A673 (cell line): Measurements from ENCODE around the gene PCDH10. TPM values are rescaled to one million over a fixed set of nuclear protein-coding genes. Genes with fewer than 3 reads are reported as not detected.
A peak's percentile ranks its signal among the peaks of the same experiment; 100 is the strongest.

Experiments used
- BruUV-seq: library from RNA; stranded (reverse); fragments of 400-500 nt; replicated peaks from 2 replicates; lab custom pipeline; 2021; lab: Mats Ljungman, UMichigan
- CTCF ChIA-PET: fragments of 300-600 bp; sonication (Branson Sonifier 250); formaldehyde crosslinking; loops from one replicate; lab custom pipeline; 2022; ENCODE audit warnings: antibody characterized with exemption; lab: Charles Lee
- POLR2A ChIA-PET: fragments of 300-600 bp; sonication (Branson Sonifier 250); formaldehyde crosslinking; loops from one replicate; lab custom pipeline; 2022; ENCODE audit warnings: antibody characterized with exemption; ENCODE audit not compliant: low non-redundant PET; lab: Charles Lee
- DNase-seq: peaks from one replicate; pipeline ENCODE4 v3.0.0-alpha.2; 2015; ENCODE audit warnings: low spot score
- H3K27ac ChIP-seq: fragments of 200-600 bp; sonication (generic); 2 replicates; pipeline ENCODE4 v1.5.1; 2016; ENCODE audit warnings: mixed run types, low read depth, mild to moderate bottlenecking, mixed read lengths, antibody characterized with exemption, low read length; ENCODE audit not compliant: poor library complexity, severe bottlenecking
- H3K27me3 ChIP-seq: fragments of 200-600 bp; sonication (generic); replicated peaks from 2 replicates; pipeline ENCODE4 v1.6.1; 2017; ENCODE audit warnings: mixed run types, low read depth, mild to moderate bottlenecking, mixed read lengths, antibody characterized with exemption, low read length; ENCODE audit not compliant: insufficient read depth, poor library complexity
- H3K36me3 ChIP-seq: fragments of 200-600 bp; sonication (generic); 2 replicates; pipeline ENCODE4 v1.6.1; 2016; ENCODE audit warnings: mixed run types, mild to moderate bottlenecking, mixed read lengths, antibody characterized with exemption, low read length; ENCODE audit not compliant: insufficient read depth, poor library complexity, severe bottlenecking
- H3K4me1 ChIP-seq: fragments of 200-600 bp; sonication (generic); 2 replicates; pipeline ENCODE4 v1.6.1; 2017; ENCODE audit warnings: mixed run types, mild to moderate bottlenecking, mixed read lengths, antibody characterized with exemption, low read length; ENCODE audit not compliant: insufficient read depth, poor library complexity, severe bottlenecking
- H3K4me3 ChIP-seq: fragments of 200-600 bp; sonication (generic); 2 replicates; pipeline ENCODE4 v1.5.1; 2016; ENCODE audit warnings: low read depth, mixed run types, mild to moderate bottlenecking, mixed read lengths, low read length; ENCODE audit not compliant: poor library complexity, severe bottlenecking
- H3K9me3 ChIP-seq: fragments of 200-600 bp; sonication (generic); 2 replicates; pipeline ENCODE4 v1.6.1; 2016; ENCODE audit warnings: mixed run types, low read depth, mild to moderate bottlenecking, mixed read lengths, antibody characterized with exemption, low read length; ENCODE audit not compliant: poor library complexity, severe bottlenecking
- CTCF ChIP-seq: fragments of 300-800, 200-600 bp; sonication (generic); conservative IDR thresholded peaks from 2 replicates; pipeline ENCODE4 v1.5.1; 2017; ENCODE audit warnings: low read depth, mild to moderate bottlenecking, antibody characterized with exemption, low read length, moderate library complexity, mixed read lengths
- EZH2 ChIP-seq: fragments of 200-600 bp; sonication (generic); IDR thresholded peaks from 2 replicates; pipeline ENCODE4 v1.6.1; 2017; ENCODE audit warnings: borderline replicate concordance, low read depth, mild to moderate bottlenecking, mixed read lengths, antibody characterized with exemption, low read length; ENCODE audit not compliant: poor library complexity, severe bottlenecking
- intact Hi-C: fragments of 100-400 bp; cut with micrococcal nuclease; formaldehyde crosslinking; loops from one replicate; pipeline ENCODE4 v1.10.0; 2022; ENCODE audit not compliant: unreplicated experiment
- total RNA-seq: library from RNA; stranded (reverse); gene quantifications from 2 replicates; pipeline ENCODE4 v1.2.3, GENCODE V29; 2021

The PCDH10 gene
- total RNA-seq, 1 experiment from 2014 or later = 40.6 TPM

- no peak for TF ChIP-seq CTCF
- no peak for TF ChIP-seq EZH2
- ChIA-PET POLR2A (no interaction called here), CTCF (no interaction called here)
Observed at GRCh38 chr4:133162941-133163340, 13.8 kb downstream of the PCDH10 start.

GRCh38 chr4:133178956-133179355, 29.9 kb downstream of the PCDH10 start:
- Histone ChIP-seq H3K27me3 (no peaks in the 10 kb centered on the region), H3K4me3 (no peak overlapping the region), H3K36me3 (no peaks in the 10 kb centered on the region), H3K4me1 (peaks cover 5% of the 10 kb centered on the region), H3K27ac (peak overlapping the region; percentile 34), H3K9me3 (no peaks in the 10 kb centered on the region)
- intact Hi-C loops = no loop called here
- ChIA-PET POLR2A (no interaction called here), CTCF (no interaction called here)
- no peak for TF ChIP-seq CTCF
- TF ChIP-seq EZH2 = no peak
- peak; percentile 45 for DNase-seq
- no TSS peak for BruUV-seq

More at GRCh38 chr4:133162941-133163340, 13.8 kb downstream of the PCDH10 start:
- Histone ChIP-seq H3K27me3 (no peaks in the 10 kb centered on the region), H3K4me3 (no peak overlapping the region), H3K27ac (no peak overlapping the region), H3K9me3 (no peaks in the 10 kb centered on the region), H3K36me3 (peaks cover 3% of the 10 kb centered on the region), H3K4me1 (peaks cover 10% of the 10 kb centered on the region)
- DNase-seq = no peak
- no TSS peak for BruUV-seq
- intact Hi-C loops = no loop called here

GRCh38 chr4:133186210-133186609, 37.1 kb downstream of the PCDH10 start:
- no TSS peak for BruUV-seq
- ChIA-PET CTCF (no interaction called here), POLR2A (no interaction called here)
- Histone ChIP-seq H3K9me3 (no peaks in the 10 kb centered on the region), H3K27ac (no peak overlapping the region), H3K36me3 (no peaks in the 10 kb centered on the region), H3K4me1 (no peaks in the 10 kb centered on the region), H3K27me3 (no peaks in the 10 kb centered on the region), H3K4me3 (no peak overlapping the region)
- TF ChIP-seq CTCF (no peak), EZH2 (no peak)
- intact Hi-C loops = no loop called here
- DNase-seq = no peak
